Duodenal mucosa (tissue), 2 donors: ENCODE results near the gene CIB2.

Source experiments
- H3K27ac ChIP-seq: one replicate; pipeline ENCODE4 v1.7.0; 2013; ENCODE audit warnings: low read depth, low read length
- H3K27me3 ChIP-seq, 2 donors: one replicate each; pipeline ENCODE4 v1.7.0; 2013; ENCODE audit warnings: low read length in 2 of 2, control low read depth in 1 of 2; ENCODE audit not compliant: insufficient read depth in 2 of 2, control insufficient read depth in 1 of 2
- H3K36me3 ChIP-seq, 2 donors: one replicate each; pipeline ENCODE4 v1.7.0; 2013; ENCODE audit warnings: low read length in 2 of 2, control low read depth in 1 of 2; ENCODE audit not compliant: insufficient read depth in 2 of 2, control insufficient read depth in 1 of 2
- H3K4me1 ChIP-seq, 2 donors: one replicate each; pipeline ENCODE4 v1.7.0; 2013; ENCODE audit warnings: low read length in 2 of 2, control low read depth in 1 of 2; ENCODE audit not compliant: insufficient read depth in 2 of 2, control insufficient read depth in 1 of 2
- H3K4me3 ChIP-seq, 2 donors: one replicate each; pipeline ENCODE4 v1.7.0; 2013; ENCODE audit warnings: low read length in 2 of 2, low read depth in 1 of 2
- H3K9ac ChIP-seq, 2 donors: one replicate each; pipeline ENCODE4 v1.7.0; 2013; ENCODE audit warnings: low read length in 2 of 2, low read depth in 1 of 2
- H3K9me3 ChIP-seq, 2 donors: one replicate each; pipeline ENCODE4 v1.7.0; 2013; ENCODE audit warnings: low read length in 2 of 2, control low read depth in 1 of 2; ENCODE audit not compliant: control insufficient read depth in 1 of 2

Gene CIB2

GRCh38 chr15:78149805-78150751 is 18.8 kb upstream of the CIB2 start:
- no peaks in the 10 kb centered on the region for H3K27me3 ChIP-seq

GRCh38 chr15:78149068-78149804 is 18.0 kb upstream of the CIB2 start, which contains the start of gene IDH3A:
Gene IDH3A, plus strand, starts transcription at chr15:78149362. Its CDS starts 42 bp downstream, at chr15:78149404.
- Histone ChIP-seq H3K9ac (peak within 1 kb of the TSS; percentile 76 to 77), H3K36me3 (no peaks in the 10 kb centered on the region)

More at GRCh38 chr15:78149805-78150751, 18.8 kb upstream of the CIB2 start:
- H3K36me3 ChIP-seq, result no peaks in the 10 kb centered on the region
- peak overlapping the region; percentile 76 to 77 for H3K9ac ChIP-seq
- peaks cover 26 to 35% of the 10 kb centered on the region in 2 donors for H3K4me1 ChIP-seq
- peak overlapping the region; percentile 71 to 86 for H3K4me3 ChIP-seq
- H3K9me3 ChIP-seq, result no peaks in the 10 kb centered on the region
- peak overlapping the region; percentile 68 for H3K27ac ChIP-seq

GRCh38 chr15:78148392-78149067 is 17.3 kb upstream of the CIB2 start:
- Histone ChIP-seq H3K27me3 (no peaks in the 10 kb centered on the region), H3K9me3 (no peaks in the 10 kb centered on the region), H3K9ac (peak overlapping the region; percentile 45 to 57), H3K4me3 (peak overlapping the region; percentile 61 to 63), H3K27ac (no peak overlapping the region), H3K36me3 (no peaks in the 10 kb centered on the region), H3K4me1 (peaks cover 26 to 35% of the 10 kb centered on the region in 2 donors)

More at GRCh38 chr15:78149068-78149804, 18.0 kb upstream of the CIB2 start, which contains the start of gene IDH3A:
- Histone ChIP-seq H3K4me3 (peak within 1 kb of the TSS; percentile 71 to 86), H3K27me3 (no peaks in the 10 kb centered on the region), H3K9me3 (no peaks in the 10 kb centered on the region), H3K27ac (peak within 1 kb of the TSS; percentile 68), H3K4me1 (peaks cover 26 to 35% of the 10 kb centered on the region in 2 donors)

GRCh38 chr15:78147566-78147965 is 16.3 kb upstream of the CIB2 start:
- Histone ChIP-seq H3K27ac (no peak overlapping the region), H3K36me3 (no peaks in the 10 kb centered on the region), H3K4me3 (no peak overlapping the region), H3K4me1 (peaks cover 26 to 35% of the 10 kb centered on the region in 2 donors), H3K9ac (peak overlapping the region in 1 of 2 donors; percentile 57), H3K27me3 (no peaks in the 10 kb centered on the region), H3K9me3 (no peaks in the 10 kb centered on the region)

- no peak overlapping the region for H3K9ac ChIP-seq
- H3K4me1 ChIP-seq, result peaks cover 26 to 35% of the 10 kb centered on the region in 2 donors
- no peak overlapping the region for H3K27ac ChIP-seq
- H3K4me3 ChIP-seq, result no peak overlapping the region
- no peaks in the 10 kb centered on the region for H3K9me3 ChIP-seq
- no peaks in the 10 kb centered on the region for H3K36me3 ChIP-seq
- no peaks in the 10 kb centered on the region for H3K27me3 ChIP-seq
These were observed 15.3 kb upstream of the CIB2 start for GRCh38 chr15:78146425-78147154.

- H3K27ac ChIP-seq, result no peak overlapping the region
- H3K36me3 ChIP-seq, result no peaks in the 10 kb centered on the region
- H3K27me3 ChIP-seq, result no peaks in the 10 kb centered on the region
- H3K4me3 ChIP-seq, result no peak overlapping the region
- no peak overlapping the region for H3K9ac ChIP-seq
- H3K4me1 ChIP-seq, result peaks cover 26 to 38% of the 10 kb centered on the region in 2 donors
- H3K9me3 ChIP-seq, result no peaks in the 10 kb centered on the region
These were observed 11.1 kb upstream of the CIB2 start for GRCh38 chr15:78142332-78142731.

- Histone ChIP-seq H3K36me3 (no peaks in the 10 kb centered on the region), H3K9ac (no peak overlapping the region), H3K4me1 (peaks cover 29 to 34% of the 10 kb centered on the region in 2 donors)
These were observed 9.0 kb upstream of the CIB2 start for GRCh38 chr15:78140292-78140691.

GRCh38 chr15:78139578-78139977 is 8.3 kb upstream of the CIB2 start:
- Histone ChIP-seq H3K9me3 (no peaks in the 10 kb centered on the region), H3K4me1 (peaks cover 29 to 34% of the 10 kb centered on the region in 2 donors), H3K27ac (no peak overlapping the region)

More at GRCh38 chr15:78140292-78140691, 9.0 kb upstream of the CIB2 start:
- H3K4me3 ChIP-seq, result no peak overlapping the region
- no peaks in the 10 kb centered on the region for H3K9me3 ChIP-seq
- no peak overlapping the region for H3K27ac ChIP-seq
- no peaks in the 10 kb centered on the region for H3K27me3 ChIP-seq

GRCh38 chr15:78133801-78134200 is 2.6 kb upstream of the CIB2 start:
- Histone ChIP-seq H3K4me3 (no peak overlapping the region), H3K27me3 (no peaks in the 10 kb centered on the region), H3K27ac (no peak overlapping the region), H3K36me3 (no peaks in the 10 kb centered on the region), H3K9me3 (no peaks in the 10 kb centered on the region), H3K9ac (no peak overlapping the region), H3K4me1 (peaks cover 40 to 48% of the 10 kb centered on the region in 2 donors)

More at GRCh38 chr15:78139578-78139977, 8.3 kb upstream of the CIB2 start:
- Histone ChIP-seq H3K4me3 (no peak overlapping the region), H3K36me3 (no peaks in the 10 kb centered on the region), H3K9ac (no peak overlapping the region), H3K27me3 (no peaks in the 10 kb centered on the region)
